Cardiac fibroblast (primary cell): Measurements from ENCODE around the gene FAM78B.

Experiments
- DNase-seq, 2 donors: peaks; one replicate each; pipeline versions ENCODE4 v3.0.0 to v3.0.0-alpha.2; 2010; ENCODE audit warnings: low read depth in 2 of 2
- H3K4me3 ChIP-seq, 2 donors: replicated peaks in 1 of 2; 1 replicate in 1 of 2; 2 replicates in 1 of 2; pipeline ENCODE4 v1.5.1; 2011; ENCODE audit warnings: low read depth in 2 of 2, low read length in 2 of 2, mild to moderate bottlenecking in 2 of 2, moderate library complexity in 1 of 2
- TF ChIP-seq, protein P1 (sequence below): IDR thresholded peaks from one replicate; pipeline ENCODE4 v1.5.1; 2011; ENCODE audit warnings: low read depth, mild to moderate bottlenecking, low read length, inconsistent platforms

Gene FAM78B

DNA sequence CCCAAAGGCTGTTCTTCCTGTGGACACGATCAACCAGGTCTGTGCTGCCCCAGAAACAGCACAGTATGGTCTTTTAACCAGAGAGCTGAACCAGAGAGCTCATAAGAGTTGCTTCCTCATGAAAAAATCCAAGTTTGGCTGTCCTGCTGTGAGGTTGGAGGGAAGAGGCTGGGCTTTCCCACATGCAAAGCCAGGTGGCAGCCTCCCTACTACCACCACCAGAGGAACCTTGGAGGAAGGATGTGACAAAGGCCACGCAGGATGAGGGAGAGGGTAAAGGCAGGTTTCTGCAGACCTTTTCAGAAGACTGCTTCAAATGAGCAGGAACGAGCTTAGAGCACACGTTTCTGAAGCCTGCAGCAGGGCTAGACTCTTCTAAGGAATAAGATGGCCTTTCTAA is 27.1 kb downstream of the FAM78B start:
- TF ChIP-seq, protein P1, sequence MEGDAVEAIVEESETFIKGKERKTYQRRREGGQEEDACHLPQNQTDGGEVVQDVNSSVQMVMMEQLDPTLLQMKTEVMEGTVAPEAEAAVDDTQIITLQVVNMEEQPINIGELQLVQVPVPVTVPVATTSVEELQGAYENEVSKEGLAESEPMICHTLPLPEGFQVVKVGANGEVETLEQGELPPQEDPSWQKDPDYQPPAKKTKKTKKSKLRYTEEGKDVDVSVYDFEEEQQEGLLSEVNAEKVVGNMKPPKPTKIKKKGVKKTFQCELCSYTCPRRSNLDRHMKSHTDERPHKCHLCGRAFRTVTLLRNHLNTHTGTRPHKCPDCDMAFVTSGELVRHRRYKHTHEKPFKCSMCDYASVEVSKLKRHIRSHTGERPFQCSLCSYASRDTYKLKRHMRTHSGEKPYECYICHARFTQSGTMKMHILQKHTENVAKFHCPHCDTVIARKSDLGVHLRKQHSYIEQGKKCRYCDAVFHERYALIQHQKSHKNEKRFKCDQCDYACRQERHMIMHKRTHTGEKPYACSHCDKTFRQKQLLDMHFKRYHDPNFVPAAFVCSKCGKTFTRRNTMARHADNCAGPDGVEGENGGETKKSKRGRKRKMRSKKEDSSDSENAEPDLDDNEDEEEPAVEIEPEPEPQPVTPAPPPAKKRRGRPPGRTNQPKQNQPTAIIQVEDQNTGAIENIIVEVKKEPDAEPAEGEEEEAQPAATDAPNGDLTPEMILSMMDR = no peak
- no peak overlapping the region for H3K4me3 ChIP-seq
- DNase-seq = no peak

DNA sequence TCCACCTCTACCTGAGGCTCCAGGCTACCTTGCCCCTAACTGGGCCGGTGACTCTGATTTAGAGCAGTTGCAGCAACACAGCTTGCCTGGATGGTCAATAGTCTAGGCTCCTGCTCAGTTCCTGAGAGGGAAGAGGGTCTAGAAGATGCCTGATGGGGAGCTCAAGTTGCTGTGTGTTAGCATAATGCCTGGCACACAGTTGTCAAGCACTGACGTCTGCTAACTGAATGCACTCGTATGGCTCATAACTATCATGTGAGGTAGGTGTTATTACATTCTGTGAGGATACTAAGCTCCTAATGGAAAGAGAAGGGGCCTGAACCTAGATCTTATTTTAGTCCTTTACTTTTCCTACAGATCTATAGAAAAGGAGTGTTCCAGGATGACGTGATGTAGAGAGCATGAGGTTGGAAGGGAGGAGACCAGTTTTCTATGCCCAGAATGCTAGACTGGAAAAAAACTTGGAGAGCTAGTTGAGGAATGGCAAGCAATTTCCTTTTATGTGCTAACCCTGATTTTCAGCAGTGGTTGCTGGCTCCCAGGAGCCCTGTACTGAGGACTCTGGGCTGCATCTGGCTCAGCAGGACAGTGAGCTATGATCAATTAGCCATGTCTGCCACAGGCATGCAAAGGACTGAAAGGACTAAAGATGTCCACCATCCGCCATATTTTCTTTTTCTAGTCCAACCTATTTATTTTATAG is 30.0 kb downstream of the FAM78B start:
- DNase-seq = no peak
- TF ChIP-seq, protein P1 = no peak
- no peak overlapping the region for H3K4me3 ChIP-seq

DNA sequence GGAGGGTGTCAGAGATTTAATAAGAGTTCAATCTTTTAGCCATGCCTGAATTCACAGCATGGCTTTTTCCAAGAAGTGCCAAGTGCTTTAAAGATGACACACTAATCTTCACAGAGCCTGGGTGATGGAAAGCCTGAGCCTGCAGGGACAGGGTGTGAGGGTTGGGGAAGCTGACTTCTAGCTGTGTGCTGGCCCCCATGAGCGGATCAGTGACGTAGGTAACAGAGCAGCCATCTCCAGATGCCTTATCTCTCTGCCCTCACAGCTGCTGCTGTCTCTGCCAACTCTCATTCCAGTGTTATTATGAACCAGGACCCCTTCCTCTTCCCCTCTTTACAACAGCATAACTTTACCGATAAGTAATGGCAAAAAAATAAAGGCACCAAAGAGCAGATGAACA is 30.6 kb downstream of the FAM78B start:
- TF ChIP-seq, protein P1 = no peak
- no peak overlapping the region for H3K4me3 ChIP-seq
- peak in 1 of 2 donors; percentile 1 for DNase-seq

DNA sequence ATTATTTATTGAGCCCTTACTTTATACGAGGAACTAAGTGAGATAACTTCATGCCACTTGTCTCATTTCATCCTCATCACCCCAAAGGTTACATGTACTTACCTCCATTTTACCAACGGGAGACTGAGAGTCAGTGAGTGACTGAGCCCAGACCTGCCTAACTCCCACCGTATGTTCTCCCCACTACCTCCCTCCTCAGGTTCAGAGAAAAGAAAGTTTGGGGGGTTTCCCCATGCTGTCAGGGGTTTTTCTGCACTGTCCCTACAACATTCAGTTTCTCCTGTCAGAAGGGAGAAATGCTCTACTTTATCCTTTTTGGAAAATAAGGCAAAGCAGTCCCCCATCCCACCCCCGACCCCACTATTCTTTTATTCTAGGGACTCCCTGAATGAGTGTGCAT is 32.9 kb downstream of the FAM78B start:
- H3K4me3 ChIP-seq = no peak overlapping the region
- TF ChIP-seq, protein P1 = no peak
- no peak for DNase-seq

DNA sequence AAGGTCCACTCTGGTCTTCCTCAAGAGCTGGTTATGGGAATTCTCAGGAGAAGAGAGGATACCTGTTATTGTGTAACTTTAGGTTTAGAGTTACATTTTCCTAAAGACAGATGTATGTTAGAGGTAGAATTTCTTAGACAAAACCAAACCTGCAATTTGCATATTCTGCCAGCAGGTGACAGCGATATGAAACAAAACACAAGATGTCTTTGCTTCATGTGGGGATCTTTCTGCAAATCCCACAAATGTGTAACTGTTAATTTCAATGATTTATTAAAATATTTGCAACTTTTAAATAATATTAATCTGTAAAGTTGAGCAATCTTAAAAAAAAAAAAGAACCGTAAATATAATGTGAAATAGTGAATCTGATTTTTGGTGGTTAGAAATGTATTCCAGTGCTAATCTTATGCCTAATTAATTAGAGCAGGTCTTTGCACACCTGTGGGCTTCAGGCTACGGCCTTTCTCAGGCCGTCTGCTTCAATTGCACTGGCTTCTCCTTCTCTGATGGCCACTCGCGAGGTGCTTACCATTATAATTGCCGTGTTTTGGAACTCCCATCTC is 33.4 kb downstream of the FAM78B start:
- DNase-seq = peak in 1 of 2 donors; percentile 46
- no peak overlapping the region for H3K4me3 ChIP-seq
- TF ChIP-seq, protein P1 = peak; percentile 53

DNA sequence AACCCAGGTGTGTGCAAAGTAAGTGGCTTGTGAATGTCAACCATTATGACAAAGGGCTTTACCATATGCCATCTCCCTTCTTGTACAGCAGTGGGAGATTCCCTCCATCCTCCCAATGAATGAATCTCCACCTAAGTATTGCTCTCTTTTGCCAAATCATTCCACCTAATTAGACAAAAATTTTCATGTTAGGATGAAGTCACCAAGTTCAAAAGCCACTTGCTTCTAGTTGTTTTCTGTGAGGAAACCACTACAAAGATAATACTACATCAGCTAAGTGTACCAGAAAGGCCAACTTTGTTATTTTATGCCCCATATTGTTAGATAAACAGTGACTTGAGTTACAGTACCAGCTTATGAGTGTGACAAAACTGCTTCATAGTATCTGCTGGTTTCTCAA is 34.3 kb downstream of the FAM78B start:
- TF ChIP-seq, protein P1 = no peak
- no peak for DNase-seq
- no peak overlapping the region for H3K4me3 ChIP-seq

DNA sequence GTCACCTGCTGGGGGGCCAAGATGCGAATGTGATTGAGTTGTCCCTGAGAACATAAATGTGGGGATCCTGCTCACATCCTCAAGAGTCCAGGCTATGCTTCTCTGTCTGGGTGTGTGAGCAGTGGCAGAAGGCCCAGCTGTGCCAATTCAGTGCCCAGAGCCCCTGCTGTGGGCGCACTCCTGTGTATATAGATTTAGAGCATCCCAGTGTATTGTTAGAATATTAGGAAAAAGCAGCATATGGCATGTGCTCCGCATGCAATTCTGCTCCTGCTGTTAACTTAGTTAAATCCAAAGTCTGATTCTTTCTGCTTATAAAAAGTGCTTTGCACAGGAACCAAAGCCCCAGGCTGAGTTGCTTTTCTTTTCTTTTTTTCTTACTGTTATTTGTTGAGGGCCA is 37.8 kb downstream of the FAM78B start:
- H3K4me3 ChIP-seq = no peak overlapping the region
- no peak for DNase-seq
- TF ChIP-seq, protein P1 = no peak
